Islet precursor cell (in vitro differentiated cells): ENCODE results near the gene JAK3.
A peak's percentile ranks its signal among the peaks of the same experiment; 100 is the strongest.

Experiments
- DNase-seq: peaks from one replicate; pipeline ENCODE4 v3.0.0-alpha.2; 2018

The JAK3 gene

GRCh38 chr19:17865364-17866311 is 17.9 kb upstream of the JAK3 start:
- no peak for DNase-seq

- no peak for DNase-seq
These were observed 15.9 kb upstream of the JAK3 start for GRCh38 chr19:17863520-17864182.

- DNase-seq: no peak
These were observed 15.1 kb upstream of the JAK3 start for GRCh38 chr19:17862711-17863519.

GRCh38 chr19:17861542-17862402 is 14.0 kb upstream of the JAK3 start:
- DNase-seq: peak; percentile 38

GRCh38 chr19:17860993-17861360 is 13.2 kb upstream of the JAK3 start:
- DNase-seq: peak; percentile 25

GRCh38 chr19:17860331-17860992 is 12.7 kb upstream of the JAK3 start:
- DNase-seq: peak; percentile 35

- DNase-seq: peak; percentile 100
These were observed 11.9 kb upstream of the JAK3 start, which contains the start of gene RPL18A for GRCh38 chr19:17859533-17860330. Gene RPL18A, plus strand, starts transcription at chr19:17859910. Its CDS starts 47 bp downstream, at chr19:17859957.

GRCh38 chr19:17855280-17856152 is 7.7 kb upstream of the JAK3 start:
- peak; percentile 90 for DNase-seq

- peak; percentile 45 for DNase-seq
These were observed 6.3 kb upstream of the JAK3 start for GRCh38 chr19:17854061-17854460.

- DNase-seq: no peak
These were observed 962 bp upstream of the JAK3 start for GRCh38 chr19:17848595-17849292.

- DNase-seq: no peak
These were observed 1.6 kb downstream of the JAK3 start for GRCh38 chr19:17846146-17846545.

GRCh38 chr19:17843908-17844490 is 3.8 kb downstream of the JAK3 start:
- DNase-seq: no peak

GRCh38 chr19:17843292-17843827 is 4.4 kb downstream of the JAK3 start:
- peak; percentile 29 for DNase-seq

GRCh38 chr19:17842663-17843291 is 5.0 kb downstream of the JAK3 start:
- peak; percentile 47 for DNase-seq

GRCh38 chr19:17841810-17842662 is 5.7 kb downstream of the JAK3 start:
- DNase-seq: peak; percentile 98

- no peak for DNase-seq
These were observed 6.4 kb downstream of the JAK3 start for GRCh38 chr19:17841371-17841809.

- DNase-seq: no peak
These were observed 7.8 kb downstream of the JAK3 start for GRCh38 chr19:17840019-17840418.
